ENCODE data around the gene FZD1.

DNA sequence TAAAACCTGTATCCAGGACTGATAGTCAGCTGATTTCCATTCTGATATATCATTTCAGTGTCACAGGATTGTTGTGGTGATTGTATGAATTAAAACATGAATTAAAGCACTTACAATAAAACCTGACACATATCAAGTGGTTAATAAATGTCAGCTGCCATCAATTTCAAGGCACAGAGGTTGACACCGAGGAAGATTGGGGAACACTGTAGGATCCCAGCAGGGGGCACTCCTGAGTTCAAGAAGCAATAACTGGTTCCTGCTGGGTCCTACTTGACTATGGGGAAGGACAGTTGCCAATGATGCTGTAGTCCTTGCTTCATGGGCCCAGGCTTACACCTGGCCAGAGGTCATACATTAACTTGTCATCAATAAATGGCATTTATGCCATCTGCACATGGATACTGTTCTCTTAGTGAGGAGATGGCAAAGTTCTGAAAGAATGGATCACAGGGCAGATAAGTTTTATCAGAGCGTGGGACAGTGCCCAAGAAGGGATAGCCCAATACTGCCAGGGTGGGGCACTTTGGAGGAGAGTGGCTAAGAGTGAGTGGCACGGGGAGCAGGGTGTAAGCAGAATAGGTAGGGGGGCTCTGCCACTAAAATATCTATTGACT, 24.1 kb downstream of the FZD1 start:
- TF ChIP-seq POLR2A (IDR thresholded peaks at IDR 0.05; ENCODE audit: low read depth, low read length) (no peak), POLR2AphosphoS5 (IDR thresholded peaks at IDR 0.05; ENCODE audit: low read depth, low read length) (no peak), TAF1 (IDR thresholded peaks at IDR 0.05; ENCODE audit: borderline replicate concordance, low read depth, low read length) (no peak)

Measured in GM12892 (cell line).